SU-DHL-6 (cell line): ENCODE measurements around the gene SH3PXD2A.

Experiments used
- H2AFZ ChIP-seq: fragments of 200-600 bp; sonication (generic); 2 replicates; pipeline ENCODE4 v1.6.1; 2014; ENCODE audit warnings: low read depth, mild to moderate bottlenecking, moderate library complexity, mixed read lengths, antibody characterized with exemption, low read length; ENCODE audit not compliant: severe bottlenecking
- H3F3A ChIP-seq: fragments of 200-600 bp; shearing (Covaris generic); 2 replicates; pipeline ENCODE4 v1.6.0; 2016; ENCODE audit warnings: antibody characterized with exemption, mild to moderate bottlenecking; ENCODE audit not compliant: insufficient read depth
- H3K27ac ChIP-seq: fragments of 200-600 bp; sonication (generic); 2 replicates; pipeline ENCODE4 v1.5.1; 2016; ENCODE audit warnings: low read depth, mild to moderate bottlenecking, low read length, moderate library complexity, mixed read lengths
- H3K27me3 ChIP-seq: fragments of 200-600 bp; sonication (generic), shearing (Covaris generic); 2 replicates; pipeline ENCODE4 v1.6.0; 2014; ENCODE audit warnings: mild to moderate bottlenecking, low read length
- H3K36me3 ChIP-seq: fragments of 200-600 bp; sonication (generic); 2 replicates; pipeline ENCODE4 v1.6.1; 2014; ENCODE audit warnings: mild to moderate bottlenecking, low read length, mixed read lengths
- H3K4me2 ChIP-seq: fragments of 300-600, 200-600 bp; shearing (Covaris generic), sonication (generic); 2 replicates; pipeline ENCODE4 v1.6.0; 2014; ENCODE audit warnings: low read length, low read depth, mild to moderate bottlenecking; ENCODE audit not compliant: poor library complexity, severe bottlenecking
- H3K4me3 ChIP-seq: fragments of 200-600 bp; sonication (generic); 2 replicates; pipeline ENCODE4 v1.5.1; 2014; ENCODE audit warnings: antibody characterized with exemption, low read length, mild to moderate bottlenecking, mixed read lengths; ENCODE audit not compliant: insufficient read depth, poor library complexity, severe bottlenecking
- H3K79me2 ChIP-seq: fragments of 200-600 bp; sonication (generic); 2 replicates; pipeline ENCODE4 v1.6.1; 2014; ENCODE audit warnings: mild to moderate bottlenecking, low read length, moderate library complexity; ENCODE audit not compliant: insufficient read depth
- H3K9ac ChIP-seq: fragments of 200-600 bp; sonication (generic); 2 replicates; pipeline ENCODE4 v1.7.0; 2014; ENCODE audit warnings: mild to moderate bottlenecking, low read length
- H3K9me2 ChIP-seq: fragments of 200-600 bp; sonication (generic); replicated peaks from 2 replicates; pipeline ENCODE4 v1.6.1; 2014; ENCODE audit warnings: low read length; ENCODE audit not compliant: insufficient read depth
- H3K9me3 ChIP-seq: fragments of 200-600 bp; sonication (generic); 2 replicates; pipeline ENCODE4 v1.6.1; 2014; ENCODE audit warnings: low read length, mixed read lengths; ENCODE audit not compliant: insufficient read depth
- H4K20me1 ChIP-seq: fragments of 200-600 bp; sonication (generic); 2 replicates; pipeline ENCODE4 v1.6.1; 2014; ENCODE audit warnings: low read depth, mild to moderate bottlenecking, antibody characterized with exemption, low read length, moderate library complexity, mixed read lengths
- CTCF ChIP-seq: fragments of 200-600 bp; sonication (generic); IDR thresholded peaks from one replicate; pipeline ENCODE4 v1.5.1; 2017; ENCODE audit warnings: antibody characterized with exemption, mild to moderate bottlenecking, low read length, moderate library complexity; ENCODE audit not compliant: insufficient read depth, poor library complexity, severe bottlenecking
- EZH2phosphoT487 ChIP-seq: fragments of 200-600 bp; sonication (generic), shearing (Covaris generic); conservative IDR thresholded peaks from 2 replicates; pipeline ENCODE4 v1.6.1; 2018; ENCODE audit warnings: mild to moderate bottlenecking, antibody characterized with exemption, low read length, moderate library complexity, mixed read lengths

Gene SH3PXD2A

GRCh38 chr10:103578782-103579382, 276.5 kb downstream of the SH3PXD2A start:
- H3K36me3 ChIP-seq: no peaks in the 10 kb centered on the region
- TF ChIP-seq EZH2phosphoT487 (no peak), CTCF (no peak)
- no peaks in the 10 kb centered on the region for H3K79me2 ChIP-seq
- no peaks in the 10 kb centered on the region for H3F3A ChIP-seq
- H3K9ac ChIP-seq: no peak overlapping the region
- no peak overlapping the region for H3K4me2 ChIP-seq
- no peak overlapping the region for H3K27ac ChIP-seq
- H3K27me3 ChIP-seq: no peaks in the 10 kb centered on the region
- H3K9me2 ChIP-seq: no peaks in the 10 kb centered on the region
- no peak overlapping the region for H2AFZ ChIP-seq
- H3K4me3 ChIP-seq: no peak overlapping the region
- H4K20me1 ChIP-seq: no peaks in the 10 kb centered on the region
- no peaks in the 10 kb centered on the region for H3K9me3 ChIP-seq

GRCh38 chr10:103576862-103577261, 278.5 kb downstream of the SH3PXD2A start:
- Histone ChIP-seq H3K9me2 (no peaks in the 10 kb centered on the region), H3K9ac (no peak overlapping the region), H4K20me1 (no peaks in the 10 kb centered on the region), H3K4me3 (no peak overlapping the region), H3K27ac (no peak overlapping the region), H3K36me3 (no peaks in the 10 kb centered on the region), H3K27me3 (no peaks in the 10 kb centered on the region), H2AFZ (no peak overlapping the region), H3F3A (no peaks in the 10 kb centered on the region), H3K79me2 (no peaks in the 10 kb centered on the region), H3K9me3 (no peaks in the 10 kb centered on the region), H3K4me2 (no peak overlapping the region)
- TF ChIP-seq EZH2phosphoT487 (no peak), CTCF (no peak)

GRCh38 chr10:103576076-103576471, 279.3 kb downstream of the SH3PXD2A start:
- TF ChIP-seq EZH2phosphoT487: no peak
- TF ChIP-seq CTCF: no peak
- no peak overlapping the region for H3K4me2 ChIP-seq
- no peaks in the 10 kb centered on the region for H3K79me2 ChIP-seq
- H3K4me3 ChIP-seq: no peak overlapping the region
- H3K9ac ChIP-seq: no peak overlapping the region
- no peaks in the 10 kb centered on the region for H3K27me3 ChIP-seq
- no peaks in the 10 kb centered on the region for H4K20me1 ChIP-seq
- H3K9me2 ChIP-seq: no peaks in the 10 kb centered on the region
- H3K36me3 ChIP-seq: no peaks in the 10 kb centered on the region
- no peaks in the 10 kb centered on the region for H3K9me3 ChIP-seq
- no peaks in the 10 kb centered on the region for H3F3A ChIP-seq
- no peak overlapping the region for H3K27ac ChIP-seq
- no peak overlapping the region for H2AFZ ChIP-seq
